MM.1S (cell line): Measurements from ENCODE around the gene DSEL.

Experiments
- DNase-seq: peaks from one replicate; pipeline ENCODE4 v3.0.0-alpha.2; 2015
- H2AFZ ChIP-seq: fragments of 300-600 bp; sonication (generic); 2 replicates; pipeline ENCODE4 v1.6.0; 2016; ENCODE audit warnings: antibody characterized with exemption, low read length
- H3F3A ChIP-seq: fragments of 300-600 bp; sonication (generic); 2 replicates; pipeline ENCODE4 v1.6.1; 2016; ENCODE audit warnings: mild to moderate bottlenecking, antibody characterized with exemption, low read length, moderate library complexity, mixed read lengths; ENCODE audit not compliant: insufficient read depth
- H3K27ac ChIP-seq: fragments of 300-600 bp; sonication (generic); 2 replicates; pipeline ENCODE4 v1.5.1; 2016; ENCODE audit warnings: mild to moderate bottlenecking, low read length
- H3K27me3 ChIP-seq: fragments of 300-600 bp; sonication (generic); replicated peaks from 2 replicates; pipeline ENCODE4 v1.6.0; 2016; ENCODE audit warnings: low read length; ENCODE audit not compliant: insufficient read depth
- H3K36me3 ChIP-seq: fragments of 300-600 bp; sonication (generic); replicated peaks from 2 replicates; pipeline ENCODE4 v1.6.1; 2016; ENCODE audit warnings: mild to moderate bottlenecking, low read length, mixed read lengths; ENCODE audit not compliant: insufficient read depth
- H3K4me1 ChIP-seq: fragments of 300-600 bp; sonication (generic); 2 replicates; pipeline ENCODE4 v1.6.1; 2016; ENCODE audit warnings: low read length, mixed read lengths
- H3K4me2 ChIP-seq: fragments of 300-600 bp; sonication (generic); 2 replicates; pipeline ENCODE4 v1.6.0; 2016; ENCODE audit warnings: low read depth, low read length
- H3K4me3 ChIP-seq: fragments of 300-600 bp; sonication (generic); 2 replicates; pipeline ENCODE4 v1.5.1; 2016; ENCODE audit warnings: low read length, mixed read lengths
- H3K79me2 ChIP-seq: fragments of 300-600 bp; sonication (generic); 2 replicates; pipeline ENCODE4 v1.6.1; 2016; ENCODE audit warnings: mixed run types, low read length, mixed read lengths
- H3K9ac ChIP-seq: fragments of 300-600 bp; sonication (generic); 2 replicates; pipeline ENCODE4 v1.6.1; 2016; ENCODE audit warnings: low read length, mixed read lengths
- H3K9me2 ChIP-seq: fragments of 300-600 bp; sonication (generic); replicated peaks from 2 replicates; pipeline ENCODE4 v1.6.1; 2016; ENCODE audit warnings: mild to moderate bottlenecking, low read length, mixed read lengths; ENCODE audit not compliant: insufficient read depth
- H3K9me3 ChIP-seq: fragments of 300-600 bp; sonication (generic); replicated peaks from 2 replicates; pipeline ENCODE4 v1.6.1; 2016; ENCODE audit warnings: mild to moderate bottlenecking, low read length, mixed read lengths; ENCODE audit not compliant: insufficient read depth
- H4K20me1 ChIP-seq: fragments of 300-600 bp; sonication (generic); 2 replicates; pipeline ENCODE4 v1.6.1; 2016; ENCODE audit warnings: mild to moderate bottlenecking, low read length, moderate library complexity, mixed read lengths; ENCODE audit not compliant: insufficient read depth
- CTCF ChIP-seq: fragments of 300-600 bp; sonication (generic); IDR thresholded peaks from 2 replicates; pipeline ENCODE4 v1.5.1; 2016; ENCODE audit warnings: antibody characterized with exemption, low read length, mixed read lengths
- EZH2 ChIP-seq: fragments of 300-600 bp; sonication (generic); optimal IDR thresholded peaks from 2 replicates; pipeline ENCODE3; 2017; ENCODE audit warnings: low read depth, mild to moderate bottlenecking, antibody characterized with exemption, low read length, mixed read lengths
- EZH2phosphoT487 ChIP-seq: fragments of 300-600 bp; sonication (generic); IDR thresholded peaks from 2 replicates; pipeline ENCODE4 v1.6.1; 2018; ENCODE audit warnings: antibody characterized with exemption, low read length

Gene DSEL

DNA sequence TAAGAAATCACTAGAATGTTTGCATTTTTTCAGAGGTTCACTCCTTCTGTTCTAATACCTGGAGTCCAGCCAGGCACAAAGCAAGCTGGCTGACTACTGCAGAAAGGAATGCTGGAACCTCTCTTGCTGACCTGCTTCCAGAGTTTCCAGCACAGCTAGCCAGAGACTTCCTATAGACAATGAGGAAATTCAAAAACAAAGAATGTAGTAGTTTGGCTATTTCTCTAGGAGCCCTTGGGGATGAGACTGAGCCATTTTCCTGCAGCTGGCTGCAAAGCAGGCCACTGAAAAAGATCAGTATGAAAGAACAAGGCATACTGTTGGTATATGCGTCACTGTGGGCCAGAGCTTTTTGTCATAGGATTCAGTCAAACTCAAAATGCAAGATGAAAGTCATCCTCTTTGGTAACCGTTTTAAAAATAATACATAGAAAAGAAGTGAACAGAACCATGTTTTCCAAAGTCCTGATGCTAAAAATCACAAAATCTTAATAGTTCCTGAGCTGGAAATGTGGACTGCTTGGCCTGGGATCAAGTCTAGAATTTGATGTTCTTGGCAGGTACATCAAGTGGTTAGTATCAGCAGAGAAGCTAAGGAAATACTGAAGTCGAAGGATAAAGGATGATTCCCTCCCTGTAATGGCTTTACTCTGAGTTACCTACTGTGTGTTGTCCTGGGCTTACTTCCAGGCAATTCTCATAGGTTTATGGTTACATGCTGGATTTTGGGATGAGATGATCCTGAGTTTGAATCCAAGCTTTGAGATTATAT is 9.0 kb upstream of the DSEL start:
- peak overlapping the region; percentile 9; the same call in 1 of the 2 replicates for H3K4me3 ChIP-seq
- H3K4me2 ChIP-seq, result peak overlapping the region; percentile 38
- no peak overlapping the region for H3K9ac ChIP-seq
- no peaks in the 10 kb centered on the region for H3K9me2 ChIP-seq
- TF ChIP-seq EZH2phosphoT487 (no peak), CTCF (no peak), EZH2 (no peak)
- H4K20me1 ChIP-seq, result no peaks in the 10 kb centered on the region
- peaks cover 27% of the 10 kb centered on the region for H3K4me1 ChIP-seq
- no peaks in the 10 kb centered on the region for H3K79me2 ChIP-seq
- H3K9me3 ChIP-seq, result no peaks in the 10 kb centered on the region
- peaks cover 14% of the 10 kb centered on the region for H3F3A ChIP-seq
- DNase-seq, result no peak
- no peaks in the 10 kb centered on the region for H3K27me3 ChIP-seq
- H3K36me3 ChIP-seq, result no peaks in the 10 kb centered on the region
- H2AFZ ChIP-seq, result peak overlapping the region; percentile 4; the same call in 1 of the 2 replicates
- H3K27ac ChIP-seq, result no peak overlapping the region

DNA sequence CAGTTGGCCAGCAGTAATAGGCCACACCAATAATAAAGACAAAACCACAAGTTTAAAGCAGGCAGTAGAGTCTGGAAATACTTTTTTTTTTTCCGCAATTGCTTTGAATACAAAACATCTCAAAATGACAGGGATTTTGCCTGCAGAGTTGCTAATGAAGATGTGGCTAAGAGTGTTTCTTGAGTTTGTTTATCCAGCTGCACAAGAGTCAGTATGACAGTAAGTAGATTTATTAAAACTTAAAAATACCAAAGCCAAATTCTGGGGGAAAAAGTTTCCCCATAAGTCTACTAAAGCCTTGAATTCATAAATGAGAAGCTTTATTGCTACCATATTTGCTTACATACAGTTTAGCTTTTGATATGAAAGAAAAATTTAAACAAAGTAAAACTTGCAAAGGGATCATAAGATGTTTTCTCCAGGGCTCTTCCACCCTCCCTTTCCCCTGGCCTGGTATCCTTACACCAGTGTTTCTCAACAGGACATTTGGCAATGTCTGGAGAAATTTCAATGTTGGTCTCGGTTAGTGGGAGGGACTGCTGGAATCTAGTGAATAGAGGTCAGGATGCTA is 3.9 kb upstream of the DSEL start:
- no peaks in the 10 kb centered on the region for H3K36me3 ChIP-seq
- no peak overlapping the region for H3K9ac ChIP-seq
- TF ChIP-seq CTCF (no peak), EZH2phosphoT487 (no peak), EZH2 (no peak)
- DNase-seq, result no peak
- no peaks in the 10 kb centered on the region for H4K20me1 ChIP-seq
- H3F3A ChIP-seq, result no peaks in the 10 kb centered on the region
- H2AFZ ChIP-seq, result no peak overlapping the region
- H3K79me2 ChIP-seq, result no peaks in the 10 kb centered on the region
- peaks cover 3% of the 10 kb centered on the region for H3K4me1 ChIP-seq
- no peak overlapping the region for H3K4me3 ChIP-seq
- no peaks in the 10 kb centered on the region for H3K27me3 ChIP-seq
- H3K27ac ChIP-seq, result no peak overlapping the region
- no peaks in the 10 kb centered on the region for H3K9me3 ChIP-seq
- H3K4me2 ChIP-seq, result no peak overlapping the region
- H3K9me2 ChIP-seq, result no peaks in the 10 kb centered on the region

GRCh38 chr18:67519592-67519991 is 3.1 kb upstream of the DSEL start:
- no peak for DNase-seq

More at GRCh38 chr18:67519592-67519991, 3.1 kb upstream of the DSEL start:
- Histone ChIP-seq H3K9me2 (no peaks in the 10 kb centered on the region), H3K36me3 (no peaks in the 10 kb centered on the region), H3K4me1 (no peaks in the 10 kb centered on the region), H2AFZ (no peak overlapping the region), H3K27me3 (no peaks in the 10 kb centered on the region), H3K9ac (no peak overlapping the region), H4K20me1 (no peaks in the 10 kb centered on the region), H3K4me2 (no peak overlapping the region), H3K9me3 (no peaks in the 10 kb centered on the region), H3K27ac (no peak overlapping the region), H3F3A (no peaks in the 10 kb centered on the region), H3K79me2 (no peaks in the 10 kb centered on the region), H3K4me3 (no peak overlapping the region)
- TF ChIP-seq CTCF (no peak), EZH2phosphoT487 (no peak), EZH2 (no peak)
